Measurements from ENCODE around the gene IPO13.

The IPO13 gene

GRCh38 chr1:44002606-44003157 is 55.9 kb downstream of the IPO13 start:
- no peak overlapping the region for H3K27ac Mint-ChIP-seq
- no peaks in the 10 kb centered on the region for H3K9me3 Mint-ChIP-seq
- no peaks in the 10 kb centered on the region for H3K4me1 Mint-ChIP-seq (ENCODE audit: low read depth)

GRCh38 chr1:44008259-44008658 is 61.5 kb downstream of the IPO13 start:
- Mint-ChIP-seq H3K4me1 (ENCODE audit: low read depth) (peaks cover 4% of the 10 kb centered on the region), H3K9me3 (no peaks in the 10 kb centered on the region), H3K4me3 (no peak overlapping the region), H3K27ac (no peak overlapping the region), H3K36me3 (ENCODE audit: low read depth) (peaks cover 6% of the 10 kb centered on the region), H3K27me3 (no peaks in the 10 kb centered on the region)
- no peak for DNase-seq

More at GRCh38 chr1:44002606-44003157, 55.9 kb downstream of the IPO13 start:
- Mint-ChIP-seq H3K27me3 (no peaks in the 10 kb centered on the region), H3K36me3 (ENCODE audit: low read depth) (peaks cover 23% of the 10 kb centered on the region), H3K4me3 (no peak overlapping the region)
- no peak for DNase-seq

DNA sequence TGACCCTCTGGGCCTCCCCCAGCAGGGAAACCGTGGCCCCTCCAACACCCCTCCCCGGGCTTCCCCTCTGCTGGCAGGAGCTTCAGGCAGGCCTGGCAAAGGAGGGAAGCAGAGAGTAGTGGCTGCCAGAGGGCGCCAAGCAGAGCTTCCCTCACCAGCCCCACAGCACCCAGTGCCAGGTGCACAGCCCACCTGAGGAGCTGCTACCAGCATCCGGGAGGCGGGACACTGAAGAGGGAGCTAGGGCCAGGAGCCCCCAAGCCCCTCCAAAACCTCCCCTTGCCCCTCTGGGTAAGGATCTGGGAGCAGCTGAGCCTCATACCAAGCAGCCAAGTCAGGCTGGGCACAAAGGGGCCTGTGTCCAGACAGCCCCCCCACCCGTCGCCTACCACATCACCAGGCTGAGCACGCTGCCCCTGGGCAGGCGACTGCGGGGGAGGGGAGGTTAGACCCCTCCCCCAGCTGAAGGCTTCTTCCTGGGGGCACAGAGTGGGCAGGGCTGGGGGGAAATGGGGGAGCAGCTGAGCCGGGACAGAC is 64.3 kb downstream of the IPO13 start:
- no peak for DNase-seq
- H3K36me3 Mint-ChIP-seq (ENCODE audit: low read depth) = peaks cover 4% of the 10 kb centered on the region
- no peak overlapping the region for H3K27ac Mint-ChIP-seq
- no peak overlapping the region for H3K4me3 Mint-ChIP-seq
- H3K4me1 Mint-ChIP-seq (ENCODE audit: low read depth) = peaks cover 8% of the 10 kb centered on the region
- H3K9me3 Mint-ChIP-seq = no peaks in the 10 kb centered on the region
- no peaks in the 10 kb centered on the region for H3K27me3 Mint-ChIP-seq

DNA sequence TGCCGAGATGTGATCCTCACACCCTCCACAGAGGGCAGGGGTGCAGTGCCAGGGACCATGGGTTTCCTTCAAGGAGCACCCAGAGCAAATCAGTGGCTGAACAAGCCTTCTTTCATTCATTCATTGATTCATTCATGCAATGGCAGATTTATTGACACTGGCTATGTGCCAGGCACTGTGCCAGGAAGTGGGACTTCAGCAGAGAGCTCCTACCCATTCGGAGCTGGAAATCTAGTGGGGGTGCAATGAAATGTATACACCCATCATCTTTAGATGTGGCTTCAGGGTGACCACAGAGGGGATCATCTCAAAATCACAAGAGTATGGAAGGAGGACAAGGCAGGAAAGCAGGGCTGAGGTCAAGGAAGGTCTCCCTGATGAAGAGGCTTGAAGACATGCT is 65.7 kb downstream of the IPO13 start:
- no peak overlapping the region for H3K4me3 Mint-ChIP-seq

DNA sequence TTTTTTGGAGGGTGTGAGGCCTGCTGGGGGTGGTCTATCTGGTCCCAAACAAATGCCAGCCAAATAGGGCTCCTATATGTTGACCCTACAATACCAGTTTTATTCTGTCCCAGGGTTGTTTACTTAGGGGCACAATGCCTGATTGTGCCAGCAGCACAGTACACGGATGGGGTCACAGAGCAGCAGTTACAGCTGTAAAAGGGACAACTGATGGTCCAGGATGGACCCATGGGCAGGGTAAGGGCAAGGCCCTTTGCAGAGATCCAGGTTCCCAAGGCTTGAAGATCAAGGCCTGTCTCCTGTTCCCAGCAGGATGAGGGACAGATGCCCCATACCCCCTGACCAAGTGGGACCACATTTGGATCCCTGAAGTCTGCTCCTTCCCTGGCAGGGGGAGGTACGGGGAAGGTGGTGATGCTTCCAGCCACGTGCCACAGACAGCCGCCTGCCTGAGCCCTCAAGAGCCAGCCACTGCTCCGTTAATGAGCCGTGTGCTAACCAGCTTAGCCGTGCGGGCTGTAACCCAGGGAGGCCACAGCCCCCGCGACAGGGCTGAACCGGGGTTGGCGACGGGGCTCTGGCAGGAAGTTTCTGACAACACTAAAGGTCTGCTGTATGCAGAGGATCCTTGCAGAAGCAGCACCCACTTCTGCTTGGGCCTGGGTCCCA is 66.3 kb downstream of the IPO13 start:
- no peak overlapping the region for H3K4me3 Mint-ChIP-seq

More for the DNA sequence above, 65.7 kb downstream of the IPO13 start:
- DNase-seq = no peak
- Mint-ChIP-seq H3K4me1 (ENCODE audit: low read depth) (peaks cover 8% of the 10 kb centered on the region), H3K36me3 (ENCODE audit: low read depth) (peaks cover 2% of the 10 kb centered on the region), H3K27me3 (no peaks in the 10 kb centered on the region), H3K9me3 (no peaks in the 10 kb centered on the region), H3K27ac (no peak overlapping the region)

GRCh38 chr1:44013949-44014348 is 67.2 kb downstream of the IPO13 start:
- H3K36me3 Mint-ChIP-seq (ENCODE audit: low read depth) = peaks cover 2% of the 10 kb centered on the region
- H3K4me1 Mint-ChIP-seq (ENCODE audit: low read depth) = peaks cover 8% of the 10 kb centered on the region

More for the DNA sequence above, 66.3 kb downstream of the IPO13 start:
- H3K9me3 Mint-ChIP-seq = no peaks in the 10 kb centered on the region
- H3K36me3 Mint-ChIP-seq (ENCODE audit: low read depth) = peaks cover 2% of the 10 kb centered on the region
- H3K27me3 Mint-ChIP-seq = no peaks in the 10 kb centered on the region
- H3K4me1 Mint-ChIP-seq (ENCODE audit: low read depth) = peaks cover 8% of the 10 kb centered on the region
- DNase-seq = no peak
- H3K27ac Mint-ChIP-seq = no peak overlapping the region

DNA sequence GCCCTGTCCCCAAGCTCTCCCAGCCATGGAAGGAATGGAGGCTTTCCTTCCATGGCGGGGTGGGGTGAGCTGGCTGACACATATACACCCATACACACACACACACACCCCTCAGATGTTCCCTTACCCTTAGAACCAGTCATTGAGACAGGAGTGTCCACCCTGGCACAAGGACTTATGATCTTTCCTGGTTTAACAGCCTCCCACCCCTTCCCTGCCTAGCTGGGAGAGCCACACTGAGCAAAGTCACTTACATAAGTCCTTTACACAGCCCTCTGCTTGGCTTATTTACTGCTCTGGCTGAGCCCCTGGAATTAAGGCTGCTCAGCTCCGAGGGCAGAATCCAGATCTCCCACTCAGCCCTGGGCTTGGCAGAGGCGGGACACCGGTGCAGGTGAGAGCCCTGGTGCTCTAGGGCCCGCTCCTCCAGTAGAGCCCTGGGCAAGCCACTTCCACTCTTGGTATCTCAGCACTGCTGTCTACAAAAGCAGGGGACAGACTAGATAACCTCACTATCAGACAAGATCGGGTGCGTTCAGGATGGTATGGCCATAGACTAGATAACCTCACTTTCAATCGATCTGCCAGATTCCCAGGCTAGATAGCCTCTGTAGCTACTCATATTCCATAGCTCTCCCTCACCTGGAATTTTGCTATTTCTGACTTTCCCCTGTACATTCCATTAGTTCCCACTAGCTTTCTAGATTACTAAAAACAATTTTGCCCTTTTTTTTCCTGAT is 67.8 kb downstream of the IPO13 start:
- H3K4me3 Mint-ChIP-seq = no peak overlapping the region
- DNase-seq = no peak
- H3K4me1 Mint-ChIP-seq (ENCODE audit: low read depth) = peaks cover 8% of the 10 kb centered on the region
- H3K9me3 Mint-ChIP-seq = no peaks in the 10 kb centered on the region
- H3K36me3 Mint-ChIP-seq (ENCODE audit: low read depth) = peaks cover 1% of the 10 kb centered on the region
- no peaks in the 10 kb centered on the region for H3K27me3 Mint-ChIP-seq
- H3K27ac Mint-ChIP-seq = no peak overlapping the region

More at GRCh38 chr1:44013949-44014348, 67.2 kb downstream of the IPO13 start:
- Mint-ChIP-seq H3K27ac (no peak overlapping the region), H3K27me3 (no peaks in the 10 kb centered on the region), H3K4me3 (no peak overlapping the region), H3K9me3 (no peaks in the 10 kb centered on the region)
- DNase-seq = no peak

- no peak overlapping the region for H3K4me3 Mint-ChIP-seq
- H3K4me1 Mint-ChIP-seq (ENCODE audit: low read depth) = peaks cover 8% of the 10 kb centered on the region
- H3K9me3 Mint-ChIP-seq = no peaks in the 10 kb centered on the region
- no peaks in the 10 kb centered on the region for H3K27me3 Mint-ChIP-seq
- H3K36me3 Mint-ChIP-seq (ENCODE audit: low read depth) = peaks cover under 1% of the 10 kb centered on the region
- no peak for DNase-seq
- H3K27ac Mint-ChIP-seq = no peak overlapping the region
These were observed 68.5 kb downstream of the IPO13 start for GRCh38 chr1:44015206-44015605.

- no peak overlapping the region for H3K4me3 Mint-ChIP-seq
- no peaks in the 10 kb centered on the region for H3K27me3 Mint-ChIP-seq
- no peak overlapping the region for H3K27ac Mint-ChIP-seq
- no peaks in the 10 kb centered on the region for H3K9me3 Mint-ChIP-seq
- no peak for DNase-seq
- peaks cover 8% of the 10 kb centered on the region for H3K36me3 Mint-ChIP-seq (ENCODE audit: low read depth)
- H3K4me1 Mint-ChIP-seq (ENCODE audit: low read depth) = peaks cover 8% of the 10 kb centered on the region
These were observed 69.5 kb downstream of the IPO13 start for GRCh38 chr1:44016041-44016889.

- no peaks in the 10 kb centered on the region for H3K9me3 Mint-ChIP-seq
- H3K4me1 Mint-ChIP-seq (ENCODE audit: low read depth) = peaks cover 8% of the 10 kb centered on the region
- peaks cover 14% of the 10 kb centered on the region for H3K36me3 Mint-ChIP-seq (ENCODE audit: low read depth)
- no peaks in the 10 kb centered on the region for H3K27me3 Mint-ChIP-seq
- H3K27ac Mint-ChIP-seq = no peak overlapping the region
- DNase-seq = no peak
- H3K4me3 Mint-ChIP-seq = no peak overlapping the region
These were observed 70.2 kb downstream of the IPO13 start for GRCh38 chr1:44016890-44017400.
